LNCaP clone FGC (cell line): Measurements from ENCODE around the gene PRKAG2.

ENCODE experiments used
- DNase-seq: peaks from one replicate; pipeline ENCODE4 v3.0.0-alpha.2; 2011; ENCODE audit warnings: low read depth
- H3K4me3 ChIP-seq: 2 replicates; pipeline ENCODE4 v1.5.1; 2011; ENCODE audit warnings: mild to moderate bottlenecking, low read depth, low read length, control low read depth
- CTCF ChIP-seq: IDR thresholded peaks from 2 replicates; pipeline ENCODE4 v1.5.1; 2012; ENCODE audit warnings: mild to moderate bottlenecking; ENCODE audit not compliant: control insufficient read depth, insufficient read depth; ENCODE audit errors: extremely low read depth

Gene PRKAG2

DNA sequence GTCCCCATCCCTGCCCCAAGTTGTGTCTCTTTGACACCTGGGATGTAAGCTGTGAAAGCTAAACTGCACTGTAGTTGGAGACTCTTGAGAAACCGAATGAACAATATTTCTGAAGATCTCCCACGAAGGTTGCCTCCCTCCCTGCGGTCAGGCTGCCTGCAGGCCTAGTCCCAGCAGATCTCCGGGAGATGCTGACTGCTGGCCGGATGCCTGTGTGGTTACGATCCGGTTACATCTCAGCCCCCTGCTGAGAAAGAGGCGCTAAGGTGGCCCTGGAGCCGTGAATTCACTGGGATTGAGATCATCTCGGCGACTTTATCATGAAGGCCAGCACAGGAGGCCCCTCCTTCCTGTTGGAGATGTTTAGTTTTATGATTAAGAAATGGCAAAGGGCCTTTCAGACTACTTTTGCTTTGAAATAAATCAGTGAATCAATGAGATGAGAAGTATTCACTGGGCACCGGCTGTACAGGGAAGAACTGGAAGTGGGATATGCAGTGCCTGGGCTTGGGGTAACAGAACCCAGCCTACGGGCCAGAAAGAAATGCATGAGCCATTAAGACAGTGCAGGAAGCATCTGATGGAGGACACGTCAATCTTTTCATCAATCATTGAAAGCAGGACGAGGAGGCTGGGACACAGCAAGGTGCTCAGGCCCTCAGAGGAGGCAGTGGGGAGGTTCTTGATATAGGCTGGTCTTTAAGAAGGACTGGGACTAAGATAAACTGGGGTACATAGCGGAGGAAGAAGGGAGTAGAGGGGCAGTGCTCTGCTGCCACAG lies 177.6 kb downstream of the PRKAG2 start:
- DNase-seq, result no peak
- no peak overlapping the region for H3K4me3 ChIP-seq
- no peak for TF ChIP-seq CTCF

- no peak for TF ChIP-seq CTCF
- H3K4me3 ChIP-seq, result no peak overlapping the region
- DNase-seq, result no peak
Observed at GRCh38 chr7:151697942-151698341, 179.0 kb downstream of the PRKAG2 start.

GRCh38 chr7:151697515-151697895 lies 179.4 kb downstream of the PRKAG2 start:
- no peak for TF ChIP-seq CTCF
- no peak for DNase-seq
- H3K4me3 ChIP-seq, result no peak overlapping the region

DNA sequence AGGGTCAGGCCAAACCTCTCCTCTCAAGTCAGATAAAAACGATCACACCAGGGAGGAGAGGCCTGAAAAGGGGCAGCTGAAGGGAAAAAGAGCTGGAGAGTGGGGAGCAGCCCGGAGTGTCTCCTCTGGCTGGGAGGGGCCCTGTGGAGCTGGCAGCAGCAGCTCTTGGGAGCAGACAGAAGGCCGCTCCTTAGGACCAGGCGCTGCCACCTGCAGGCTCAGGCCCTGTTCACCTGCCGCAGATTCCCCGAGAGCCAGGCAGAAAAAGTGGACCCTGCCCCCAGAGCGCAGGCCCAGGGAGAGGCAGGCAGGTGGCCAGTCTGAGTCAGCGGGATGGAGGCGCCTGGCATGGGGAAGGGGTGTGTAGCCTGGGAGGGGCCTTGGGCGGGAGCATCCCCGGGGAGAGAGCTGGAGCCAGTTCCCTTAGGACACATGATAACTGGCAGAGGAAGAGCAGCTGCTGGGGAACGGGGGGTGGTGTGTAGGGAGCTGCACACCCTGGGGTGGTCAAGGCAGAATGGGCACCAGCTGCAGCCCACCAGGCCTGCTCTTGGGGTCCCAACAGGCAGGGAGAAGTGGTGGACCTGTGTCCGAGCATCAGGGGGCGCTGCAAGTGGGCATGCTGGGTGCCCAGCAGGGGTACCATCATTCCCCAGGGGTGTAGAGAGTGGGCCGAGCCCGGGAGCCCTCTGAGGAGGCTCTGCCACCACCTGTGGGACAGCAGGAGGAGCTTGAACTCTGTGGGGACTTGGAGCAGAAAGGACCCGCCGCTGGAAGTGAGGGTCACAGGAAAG lies 180.0 kb downstream of the PRKAG2 start:
- peak; percentile 32 for TF ChIP-seq CTCF
- no peak overlapping the region for H3K4me3 ChIP-seq
- no peak for DNase-seq

- H3K4me3 ChIP-seq, result no peak overlapping the region
- no peak for TF ChIP-seq CTCF
- DNase-seq, result no peak
Observed at GRCh38 chr7:151695951-151696541, 180.9 kb downstream of the PRKAG2 start.

DNA sequence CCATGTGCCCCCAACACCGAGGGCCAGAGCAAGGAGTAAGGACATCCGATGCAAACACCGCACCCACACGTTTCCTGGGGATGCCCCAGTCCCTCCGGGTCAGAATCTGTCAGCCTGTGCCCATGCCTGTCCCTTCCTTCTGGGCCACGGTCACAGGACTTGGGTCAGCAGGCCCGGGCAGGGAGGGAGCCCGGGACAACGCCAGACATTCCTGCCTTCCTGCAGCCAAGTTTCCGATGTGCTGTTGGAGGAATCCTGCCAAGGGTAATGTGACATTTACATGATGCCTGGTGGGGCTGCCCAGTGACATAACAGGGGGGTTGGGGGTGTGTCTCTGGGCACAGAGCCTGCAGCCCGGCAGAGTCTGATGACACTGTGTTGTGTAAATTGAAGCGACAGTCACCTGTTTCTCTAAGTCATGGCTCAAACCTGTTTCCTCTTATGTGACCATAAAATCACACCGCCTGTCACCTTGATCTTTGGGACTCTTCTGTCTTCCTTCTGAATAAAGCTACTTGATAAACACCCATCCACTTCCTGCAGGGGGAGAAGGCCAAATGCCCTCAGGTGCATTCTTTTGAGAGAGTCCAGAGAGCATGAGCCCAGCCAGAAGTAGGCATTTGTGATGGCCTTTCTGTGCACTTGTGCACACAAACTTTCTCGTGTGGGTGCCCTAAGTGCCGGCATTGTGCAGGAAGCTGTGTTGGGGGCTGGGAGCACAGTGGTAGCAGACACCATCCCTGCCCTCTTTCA lies 181.9 kb downstream of the PRKAG2 start:
- H3K4me3 ChIP-seq, result no peak overlapping the region
- peak; percentile 79 for DNase-seq
- no peak for TF ChIP-seq CTCF
